DOHH2 (cell line): Measurements from ENCODE around the gene SLC35E3.

Experiments
- CTCF ChIP-seq: fragments of 200-600 bp; sonication (generic); IDR thresholded peaks from one replicate; pipeline ENCODE4 v1.5.1; 2014; ENCODE audit warnings: antibody characterized with exemption, mild to moderate bottlenecking, low read depth, low read length; ENCODE audit not compliant: poor library complexity, severe bottlenecking
- EZH2phosphoT487 ChIP-seq: fragments of 200-600 bp; sonication (generic); IDR thresholded peaks from 2 replicates; pipeline ENCODE4 v1.6.1; 2017; ENCODE audit warnings: borderline replicate concordance, mild to moderate bottlenecking, antibody characterized with exemption, low read length, moderate library complexity, mixed read lengths

- TF ChIP-seq CTCF (no peak), EZH2phosphoT487 (no peak)
Measured at GRCh38 chr12:68815928-68816800, 70.2 kb downstream of the SLC35E3 start.
